A549 (cell line): ENCODE data around the gene GKN1.

Experiments used
- CEBPB ChIP-seq, 2 experiments: fragments of >200 bp in 1 of 2; sonication (Bioruptor Twin) in 1 of 2; formaldehyde crosslinking in 1 of 2; IDR thresholded peaks; 2 replicates each; pipeline ENCODE4 v1.6.1; 2012 to 2016
- CTCF ChIP-seq: fragments of >200 bp; sonication (Bioruptor Twin); formaldehyde crosslinking; IDR thresholded peaks from 3 replicates; pipeline ENCODE4 v1.5.1; 2016

GRCh38 chr2:68942827-68943226 is 31.6 kb upstream of the GKN1 start:
- TF ChIP-seq CTCF = no peak
- no peak for TF ChIP-seq CEBPB (IDR thresholded peaks at IDR 0.05)
